Neural progenitor cell (in vitro differentiated cells): Measurements from ENCODE around the gene TREX2. TPM values are rescaled to one million over a fixed set of nuclear protein-coding genes. Genes with fewer than 3 reads are reported as not detected.

Experiments
- DNase-seq: peaks from one replicate; pipeline ENCODE4 v3.0.0-alpha.2; 2016; ENCODE audit warnings: low spot score
- H2AFZ ChIP-seq: fragments of 200-600 bp; sonication (generic); replicated peaks from 2 replicates; pipeline ENCODE4 v1.6.1; 2016; ENCODE audit warnings: antibody characterized with exemption
- H3F3A ChIP-seq: fragments of 200-600 bp; sonication (generic); 2 replicates; pipeline ENCODE4 v1.6.1; 2016; ENCODE audit warnings: antibody characterized with exemption, low read depth
- H3K27ac ChIP-seq: fragments of 200-600 bp; sonication (generic); 2 replicates; pipeline ENCODE4 v1.5.1; 2016; ENCODE audit warnings: mild to moderate bottlenecking
- H3K27me3 ChIP-seq: fragments of 200-600 bp; sonication (generic); 2 replicates; pipeline ENCODE4 v1.6.1; 2016; ENCODE audit warnings: mild to moderate bottlenecking, moderate library complexity
- H3K36me3 ChIP-seq: fragments of 200-600 bp; sonication (generic); 2 replicates; pipeline ENCODE4 v1.5.1; 2016
- H3K4me1 ChIP-seq: fragments of 200-600 bp; sonication (generic); 2 replicates; pipeline ENCODE4 v1.6.1; 2016; ENCODE audit warnings: mixed run types
- H3K4me2 ChIP-seq: fragments of 200-600 bp; sonication (generic); 2 replicates; pipeline ENCODE4 v1.6.1; 2016
- H3K4me3 ChIP-seq: fragments of 200-600 bp; sonication (generic); 2 replicates; pipeline ENCODE4 v1.5.1; 2016
- H3K79me2 ChIP-seq: fragments of 200-600 bp; sonication (generic); 2 replicates; pipeline ENCODE4 v1.6.1; 2016; ENCODE audit warnings: low read depth
- H3K9ac ChIP-seq: fragments of 200-600 bp; sonication (generic); 2 replicates; pipeline ENCODE4 v1.6.1; 2016
- H3K9me3 ChIP-seq: fragments of 200-600 bp; sonication (generic); 2 replicates; pipeline ENCODE4 v1.5.1; 2016; ENCODE audit warnings: low read depth
- H4K20me1 ChIP-seq: fragments of 200-600 bp; sonication (generic); 2 replicates; pipeline ENCODE4 v1.6.1; 2016; ENCODE audit warnings: low read depth
- H3K27ac Mint-ChIP-seq: 3 replicates; pipeline ENCODE4 v1.8.0; 2021; ENCODE audit warnings: mixed read lengths
- H3K27me3 Mint-ChIP-seq: 2 replicates; pipeline ENCODE4 v1.8.0; 2022; ENCODE audit warnings: low read depth, mild to moderate bottlenecking, inconsistent platforms, moderate library complexity, mixed read lengths; ENCODE audit not compliant: insufficient read depth
- H3K36me3 Mint-ChIP-seq: 3 replicates; pipeline ENCODE4 v1.8.0; 2021; ENCODE audit warnings: mixed read lengths
- H3K4me1 Mint-ChIP-seq: 3 replicates; pipeline ENCODE4 v1.8.0; 2021; ENCODE audit warnings: mixed read lengths
- H3K4me3 Mint-ChIP-seq: 3 replicates; pipeline ENCODE4 v1.8.0; 2021; ENCODE audit warnings: mild to moderate bottlenecking, moderate library complexity, mixed read lengths
- H3K9me3 Mint-ChIP-seq: 3 replicates; pipeline ENCODE4 v1.8.0; 2020; ENCODE audit warnings: mixed read lengths
- EZH2 ChIP-seq: fragments of 200-600 bp; sonication (generic); IDR thresholded peaks from 2 replicates; pipeline ENCODE4 v1.6.1; 2017; ENCODE audit warnings: antibody characterized with exemption, mild to moderate bottlenecking, moderate library complexity
- EZH2phosphoT487 ChIP-seq: fragments of 200-600 bp; sonication (generic); IDR thresholded peaks from 2 replicates; pipeline ENCODE4 v1.6.1; 2017; ENCODE audit warnings: antibody characterized with exemption
- total RNA-seq: library from RNA; depleted of rRNA; stranded (reverse); fragments of >200 nt; gene quantifications from 2 replicates; pipeline ENCODE4 v1.2.3, GENCODE V29; 2015; ENCODE audit warnings: low replicate concordance
- TF ChIP-seq, protein P1 (sequence below): fragments of 200-600 bp; sonication (generic); IDR thresholded peaks from 2 replicates; pipeline ENCODE4 v1.5.1; 2017; ENCODE audit warnings: antibody characterized with exemption, mild to moderate bottlenecking

The TREX2 gene
- total RNA-seq, 1 donor from 2014 or later, result not detected

DNA sequence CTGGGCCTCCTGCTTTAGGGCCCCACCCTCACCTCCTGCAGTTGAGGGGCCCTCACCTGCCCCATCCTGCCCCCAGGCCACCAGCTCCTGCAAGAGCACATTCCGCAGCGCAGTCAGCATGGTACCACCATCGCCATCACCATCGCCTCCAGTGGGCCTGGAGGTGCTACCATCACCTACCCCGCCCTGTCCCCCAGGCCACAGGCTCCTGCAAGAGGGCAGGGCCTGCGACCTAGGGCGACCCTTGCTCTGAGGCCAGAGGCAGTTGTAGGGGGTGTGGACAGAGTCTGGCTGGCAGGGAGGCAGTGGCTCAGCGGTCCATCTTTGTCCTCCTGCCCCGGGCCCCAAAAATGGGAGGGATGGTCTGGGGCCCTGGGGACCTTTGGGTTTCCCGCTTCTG, 28.4 kb upstream of the TREX2 start:
- Histone ChIP-seq H3F3A (no peaks in the 10 kb centered on the region), H4K20me1 (peaks cover 7% of the 10 kb centered on the region), H2AFZ (no peak overlapping the region), H3K4me2 (no peak overlapping the region), H3K79me2 (no peaks in the 10 kb centered on the region), H3K27me3 (peaks cover 22% of the 10 kb centered on the region), H3K9ac (no peak overlapping the region), H3K4me1 (no peaks in the 10 kb centered on the region), H3K4me3 (no peak overlapping the region), H3K36me3 (no peaks in the 10 kb centered on the region), H3K27ac (no peak overlapping the region), H3K9me3 (no peaks in the 10 kb centered on the region)
- DNase-seq, result no peak
- no peak overlapping the region for H3K4me3 Mint-ChIP-seq
- no peaks in the 10 kb centered on the region for H3K36me3 Mint-ChIP-seq
- H3K9me3 Mint-ChIP-seq, result peaks cover 29% of the 10 kb centered on the region
- TF ChIP-seq EZH2phosphoT487 (no peak), EZH2 (no peak)
- TF ChIP-seq, protein P1, sequence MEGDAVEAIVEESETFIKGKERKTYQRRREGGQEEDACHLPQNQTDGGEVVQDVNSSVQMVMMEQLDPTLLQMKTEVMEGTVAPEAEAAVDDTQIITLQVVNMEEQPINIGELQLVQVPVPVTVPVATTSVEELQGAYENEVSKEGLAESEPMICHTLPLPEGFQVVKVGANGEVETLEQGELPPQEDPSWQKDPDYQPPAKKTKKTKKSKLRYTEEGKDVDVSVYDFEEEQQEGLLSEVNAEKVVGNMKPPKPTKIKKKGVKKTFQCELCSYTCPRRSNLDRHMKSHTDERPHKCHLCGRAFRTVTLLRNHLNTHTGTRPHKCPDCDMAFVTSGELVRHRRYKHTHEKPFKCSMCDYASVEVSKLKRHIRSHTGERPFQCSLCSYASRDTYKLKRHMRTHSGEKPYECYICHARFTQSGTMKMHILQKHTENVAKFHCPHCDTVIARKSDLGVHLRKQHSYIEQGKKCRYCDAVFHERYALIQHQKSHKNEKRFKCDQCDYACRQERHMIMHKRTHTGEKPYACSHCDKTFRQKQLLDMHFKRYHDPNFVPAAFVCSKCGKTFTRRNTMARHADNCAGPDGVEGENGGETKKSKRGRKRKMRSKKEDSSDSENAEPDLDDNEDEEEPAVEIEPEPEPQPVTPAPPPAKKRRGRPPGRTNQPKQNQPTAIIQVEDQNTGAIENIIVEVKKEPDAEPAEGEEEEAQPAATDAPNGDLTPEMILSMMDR, result no peak
- peaks cover 9% of the 10 kb centered on the region for H3K27me3 Mint-ChIP-seq
- no peaks in the 10 kb centered on the region for H3K4me1 Mint-ChIP-seq
- H3K27ac Mint-ChIP-seq, result no peak overlapping the region

GRCh38 chrX:153473126-153473525, 27.3 kb upstream of the TREX2 start:
- H3K36me3 Mint-ChIP-seq, result no peaks in the 10 kb centered on the region
- DNase-seq, result no peak
- no peaks in the 10 kb centered on the region for H3K36me3 ChIP-seq
- peaks cover 22% of the 10 kb centered on the region for H3K27me3 ChIP-seq
- H3K27me3 Mint-ChIP-seq, result peaks cover 9% of the 10 kb centered on the region
- H3K9me3 Mint-ChIP-seq, result peaks cover 29% of the 10 kb centered on the region
- no peak overlapping the region for H3K9ac ChIP-seq
- H2AFZ ChIP-seq, result no peak overlapping the region
- no peaks in the 10 kb centered on the region for H3K79me2 ChIP-seq
- H3K4me2 ChIP-seq, result no peak overlapping the region
- no peaks in the 10 kb centered on the region for H3K4me1 Mint-ChIP-seq
- H3K4me1 ChIP-seq, result no peaks in the 10 kb centered on the region
- no peak overlapping the region for H3K4me3 ChIP-seq
- no peak overlapping the region for H3K27ac ChIP-seq
- peak overlapping the region; percentile 74 for H3K4me3 Mint-ChIP-seq
- peak overlapping the region; percentile 34 for H3K27ac Mint-ChIP-seq
- no peaks in the 10 kb centered on the region for H3K9me3 ChIP-seq
- TF ChIP-seq EZH2 (no peak), EZH2phosphoT487 (no peak)
- TF ChIP-seq, protein P1, result no peak
- H4K20me1 ChIP-seq, result peaks cover 7% of the 10 kb centered on the region
- no peaks in the 10 kb centered on the region for H3F3A ChIP-seq

DNA sequence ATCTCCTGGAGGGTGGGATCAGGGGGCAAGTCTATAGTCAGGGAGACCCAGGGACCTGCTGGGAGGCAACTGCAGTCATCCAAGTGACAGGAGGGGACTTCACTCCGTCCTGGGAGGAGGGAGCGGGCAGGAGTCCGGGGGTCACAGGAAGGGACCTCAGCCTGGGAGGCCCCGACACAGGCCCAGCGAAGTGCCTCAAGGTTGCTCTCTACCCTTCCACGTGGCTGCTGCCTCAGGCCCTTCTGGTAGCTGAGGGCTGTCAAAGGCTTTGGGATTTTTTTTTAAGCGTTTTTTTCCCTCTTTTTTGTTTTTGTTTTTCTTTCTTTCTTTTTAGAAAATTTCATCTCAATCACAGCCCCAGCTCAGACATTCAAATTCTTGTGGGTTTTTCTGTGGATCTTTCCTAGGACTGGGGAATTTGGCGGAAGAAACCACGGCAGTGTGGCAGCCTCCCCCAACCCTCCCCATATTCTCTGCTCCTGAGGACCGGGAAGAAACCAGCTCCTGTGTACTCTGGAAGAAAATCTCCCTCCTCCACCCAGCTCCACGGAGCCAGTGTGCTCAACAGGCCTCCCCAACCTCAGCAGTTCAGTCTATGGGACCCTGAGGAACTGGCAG, 25.9 kb upstream of the TREX2 start:
- no peak for DNase-seq
- no peaks in the 10 kb centered on the region for H3K79me2 ChIP-seq
- no peaks in the 10 kb centered on the region for H3K4me1 ChIP-seq
- H3K36me3 ChIP-seq, result no peaks in the 10 kb centered on the region
- H4K20me1 ChIP-seq, result peaks cover 7% of the 10 kb centered on the region
- H2AFZ ChIP-seq, result no peak overlapping the region
- peaks cover 22% of the 10 kb centered on the region for H3K27me3 ChIP-seq
- H3K4me2 ChIP-seq, result no peak overlapping the region
- Mint-ChIP-seq H3K27ac (peak overlapping the region; percentile 76), H3K36me3 (no peaks in the 10 kb centered on the region), H3K27me3 (peaks cover 9% of the 10 kb centered on the region), H3K9me3 (peaks cover 27% of the 10 kb centered on the region), H3K4me1 (no peaks in the 10 kb centered on the region), H3K4me3 (no peak overlapping the region)
- H3K4me3 ChIP-seq, result no peak overlapping the region
- no peaks in the 10 kb centered on the region for H3F3A ChIP-seq
- no peak overlapping the region for H3K9ac ChIP-seq
- no peaks in the 10 kb centered on the region for H3K9me3 ChIP-seq
- H3K27ac ChIP-seq, result no peak overlapping the region
- no peak for TF ChIP-seq EZH2
- TF ChIP-seq, protein P1, result no peak
- TF ChIP-seq EZH2phosphoT487, result no peak
